GM18873 (cell line): ENCODE results near the gene PARS2.

Experiments
- ATAC-seq: cut with Tn5 transposase; IDR thresholded peaks from one replicate; pipeline ENCODE4 v1.9.1; 2021; ENCODE audit warnings: mild to moderate bottlenecking, moderate library complexity, moderate number of reproducible peaks; ENCODE audit not compliant: unreplicated experiment, low FRiP score

Gene PARS2

GRCh38 chr1:54742282-54742681 lies 22.0 kb downstream of the PARS2 start:
- ATAC-seq: no peak

GRCh38 chr1:54741531-54741930 lies 22.8 kb downstream of the PARS2 start:
- ATAC-seq: no peak

DNA sequence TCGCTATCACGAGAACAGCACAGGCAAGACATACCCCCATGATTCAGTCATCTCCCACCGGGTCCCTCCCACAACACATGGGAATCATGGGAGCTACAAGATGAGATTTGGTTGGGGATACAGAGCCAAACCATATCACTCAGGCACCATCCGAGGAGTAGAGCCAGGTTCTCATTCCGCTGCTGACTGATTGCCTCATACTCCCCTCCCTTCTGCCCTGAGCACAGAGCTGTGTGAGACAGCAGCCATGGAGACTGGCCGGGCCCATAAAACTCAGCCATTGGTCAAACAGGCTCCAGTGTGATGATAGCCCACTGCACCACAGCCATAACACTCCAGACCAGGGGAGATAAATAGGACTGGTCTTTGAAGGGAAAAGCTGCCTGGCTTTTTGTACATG lies 26.1 kb downstream of the PARS2 start:
- no peak for ATAC-seq

GRCh38 chr1:54736685-54737084 lies 27.6 kb downstream of the PARS2 start:
- ATAC-seq: no peak

DNA sequence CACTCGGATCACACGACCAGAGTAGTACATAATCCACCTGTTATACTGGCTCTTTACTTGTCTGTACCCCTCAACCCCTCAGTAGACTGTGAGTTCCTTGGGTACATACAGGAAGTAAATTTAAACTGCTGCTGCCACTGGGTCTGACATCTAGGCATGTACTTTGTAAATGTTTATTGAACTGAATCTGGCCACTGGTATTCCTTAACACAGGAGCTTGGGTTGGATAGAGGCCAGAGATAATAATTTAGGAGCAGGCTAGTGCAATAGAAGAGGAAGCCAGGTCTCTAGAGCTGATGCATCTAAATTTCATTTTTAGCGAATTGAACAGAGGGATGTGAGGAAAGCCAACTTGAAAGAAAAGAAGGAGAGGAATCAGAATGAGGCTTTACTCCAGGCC lies 36.3 kb downstream of the PARS2 start:
- no peak for ATAC-seq

DNA sequence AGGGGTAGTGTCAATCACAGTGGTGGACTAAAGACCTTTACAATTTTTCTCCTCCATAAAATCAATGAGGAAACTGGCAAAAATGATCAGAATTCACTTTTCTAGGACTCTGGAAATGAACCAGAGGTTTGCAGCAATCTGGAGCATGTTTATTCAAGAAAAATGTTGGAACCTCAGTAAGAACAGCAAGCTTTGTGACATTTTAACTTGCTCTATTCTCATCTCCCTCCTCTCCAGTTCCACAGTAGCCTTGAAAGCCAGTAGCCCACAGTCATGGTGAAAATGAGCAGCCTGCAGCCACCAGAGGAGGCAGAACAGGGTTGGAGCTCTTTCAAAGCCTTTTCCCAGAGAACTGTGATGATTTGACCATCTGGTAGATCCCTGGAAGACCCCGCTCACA lies 39.6 kb downstream of the PARS2 start:
- ATAC-seq: no peak

DNA sequence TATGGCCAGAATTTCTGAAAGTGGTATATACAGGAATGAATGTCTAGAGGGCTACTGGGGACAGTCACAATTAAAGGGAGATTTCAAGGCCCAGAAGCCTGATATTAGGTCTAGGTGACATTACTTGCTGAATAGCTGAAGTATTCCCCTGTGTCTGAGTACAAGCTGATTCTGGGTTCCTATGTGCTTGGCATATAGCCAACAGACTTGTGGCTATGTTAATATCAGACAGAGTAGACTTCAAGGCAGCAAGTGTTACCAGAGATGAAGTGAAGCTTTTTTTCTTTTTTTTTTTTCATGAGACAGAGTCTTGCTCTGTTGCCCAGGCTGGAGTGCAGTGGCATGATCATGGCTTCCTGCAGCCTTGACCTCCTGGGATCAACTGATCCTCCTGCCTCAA lies 40.3 kb downstream of the PARS2 start:
- no peak for ATAC-seq

DNA sequence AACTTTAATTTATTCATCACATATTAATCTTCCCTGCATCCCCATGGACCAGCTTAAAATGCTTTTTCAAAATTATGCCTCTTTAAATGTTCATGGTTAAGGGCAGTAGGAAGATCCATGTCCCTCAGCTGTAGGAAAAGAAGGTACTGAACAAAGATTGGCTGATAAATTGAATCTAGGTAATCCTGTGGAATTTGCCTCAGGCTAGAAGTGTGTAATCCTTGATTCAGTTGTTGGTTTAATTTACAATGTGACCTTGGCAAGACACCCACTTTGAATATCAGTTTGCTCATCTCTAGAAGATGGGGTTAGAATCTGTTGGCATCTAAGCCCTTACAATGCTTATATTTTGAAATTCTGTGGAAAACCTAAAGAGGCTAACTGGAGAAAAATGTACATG lies 42.6 kb downstream of the PARS2 start:
- ATAC-seq: no peak

- no peak for ATAC-seq
These were observed 47.9 kb downstream of the PARS2 start for GRCh38 chr1:54716299-54717047.

DNA sequence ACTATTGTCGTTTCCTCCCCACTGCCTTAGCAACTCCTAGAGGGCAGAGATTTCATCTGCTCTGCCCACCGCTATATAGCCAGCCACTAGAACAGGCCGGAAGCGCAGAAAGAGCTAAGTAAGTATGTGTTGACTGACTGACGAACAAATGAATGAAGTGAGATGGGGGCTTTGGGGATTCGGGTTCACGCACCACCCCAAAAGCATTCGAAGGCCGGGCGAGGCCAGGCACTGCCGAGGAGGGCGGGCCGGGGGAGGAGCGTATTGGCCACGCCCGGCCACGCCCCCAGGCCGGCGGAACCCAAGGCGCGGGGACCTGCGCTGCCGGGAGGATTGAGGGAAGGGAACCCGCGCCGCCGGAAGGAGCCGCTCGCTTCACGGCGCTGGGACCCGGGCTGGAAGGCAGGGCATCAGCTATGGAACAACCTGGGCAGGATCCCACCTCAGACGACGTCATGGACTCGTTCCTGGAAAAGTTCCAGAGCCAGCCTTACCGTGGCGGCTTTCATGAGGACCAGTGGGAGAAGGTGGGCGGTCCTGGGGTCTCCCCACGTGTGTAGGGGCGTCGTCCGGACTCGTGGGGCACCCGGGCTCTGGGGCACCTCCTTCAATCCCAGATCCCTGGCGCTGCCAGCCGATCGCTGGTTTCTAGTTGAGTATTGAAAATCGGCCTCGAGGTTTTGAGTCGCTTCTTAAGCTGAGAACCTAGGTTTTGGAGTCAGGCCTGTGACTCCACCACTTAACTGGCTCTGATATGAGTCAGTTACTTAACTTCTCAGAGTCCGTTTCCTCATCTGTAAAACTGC lies 48.6 kb downstream of the PARS2 start, which contains the start of gene TTC4:
Gene TTC4 (plus strand): TSS at position 369 of the 806 bp plus-strand sequence. CDS start 48 bp downstream, at position 417.
- peak; percentile 50 for ATAC-seq

- ATAC-seq: no peak
These were observed 49.3 kb downstream of the PARS2 start for GRCh38 chr1:54714881-54715492.

- ATAC-seq: no peak
These were observed 52.8 kb downstream of the PARS2 start for GRCh38 chr1:54711536-54711935.

DNA sequence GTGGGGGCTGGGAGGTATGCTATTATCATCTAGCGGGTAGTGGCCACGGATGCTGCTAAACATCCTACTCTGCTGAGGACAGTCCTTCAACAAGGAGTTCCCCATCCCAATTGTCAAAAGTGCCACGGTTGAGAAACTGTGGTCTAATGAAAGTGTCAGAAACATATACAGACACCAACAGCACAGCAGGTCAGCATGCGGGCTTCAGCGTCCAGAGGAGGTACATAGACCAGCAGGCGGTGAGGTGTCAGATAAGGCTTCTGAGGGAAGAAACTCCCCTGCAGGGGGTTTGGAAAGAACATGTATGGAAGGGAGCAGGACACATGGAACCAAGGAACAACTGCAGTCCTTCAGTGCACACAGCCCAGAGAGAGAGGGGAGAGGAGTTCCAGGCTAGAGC lies 53.5 kb downstream of the PARS2 start:
- ATAC-seq: no peak

GRCh38 chr1:54710434-54710833 lies 53.9 kb downstream of the PARS2 start:
- ATAC-seq: no peak

GRCh38 chr1:54709547-54710292 lies 54.6 kb downstream of the PARS2 start:
- no peak for ATAC-seq

- no peak for ATAC-seq
These were observed 55.9 kb downstream of the PARS2 start for GRCh38 chr1:54708385-54708784.
